Esophagus squamous epithelium (tissue), 4 donors: ENCODE data around the gene CHMP4A.

ENCODE experiments used
- POLR2A ChIP-seq, 4 donors: fragments of 450-650 bp; IDR thresholded peaks; one replicate each; pipeline ENCODE4 v1.6.1; 2017; ENCODE audit warnings: antibody characterized with exemption in 4 of 4, mild to moderate bottlenecking in 4 of 4, moderate library complexity in 3 of 4
- TF ChIP-seq, protein P1 (sequence below), 6 experiments: fragments of 450-650 bp in 4 of 6; fragments of 200-600 bp in 2 of 6; sonication (generic) in 2 of 6; IDR thresholded peaks; one replicate each; pipeline ENCODE4 v1.5.1; 2016 to 2019; ENCODE audit warnings: antibody characterized with exemption in 6 of 6, mild to moderate bottlenecking in 4 of 6, moderate library complexity in 4 of 6

DNA sequence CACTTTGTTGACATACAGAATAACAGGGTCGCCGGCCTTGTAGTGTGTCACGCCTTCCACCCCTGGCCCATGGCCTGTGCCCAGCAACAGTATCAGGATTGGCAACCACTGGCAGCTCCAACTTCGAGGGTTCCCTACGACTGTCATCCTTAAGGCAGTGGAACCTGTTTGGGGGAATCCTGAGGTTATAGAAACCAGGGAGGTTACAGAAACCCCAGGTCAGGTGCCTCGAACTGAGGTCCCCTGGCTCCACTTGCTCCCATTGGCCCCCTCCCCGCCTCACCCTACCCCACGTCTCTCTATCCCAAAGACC, 18.5 kb downstream of the CHMP4A start:
- TF ChIP-seq POLR2A (IDR thresholded peaks at IDR 0.05): no peak
- TF ChIP-seq, protein P1, sequence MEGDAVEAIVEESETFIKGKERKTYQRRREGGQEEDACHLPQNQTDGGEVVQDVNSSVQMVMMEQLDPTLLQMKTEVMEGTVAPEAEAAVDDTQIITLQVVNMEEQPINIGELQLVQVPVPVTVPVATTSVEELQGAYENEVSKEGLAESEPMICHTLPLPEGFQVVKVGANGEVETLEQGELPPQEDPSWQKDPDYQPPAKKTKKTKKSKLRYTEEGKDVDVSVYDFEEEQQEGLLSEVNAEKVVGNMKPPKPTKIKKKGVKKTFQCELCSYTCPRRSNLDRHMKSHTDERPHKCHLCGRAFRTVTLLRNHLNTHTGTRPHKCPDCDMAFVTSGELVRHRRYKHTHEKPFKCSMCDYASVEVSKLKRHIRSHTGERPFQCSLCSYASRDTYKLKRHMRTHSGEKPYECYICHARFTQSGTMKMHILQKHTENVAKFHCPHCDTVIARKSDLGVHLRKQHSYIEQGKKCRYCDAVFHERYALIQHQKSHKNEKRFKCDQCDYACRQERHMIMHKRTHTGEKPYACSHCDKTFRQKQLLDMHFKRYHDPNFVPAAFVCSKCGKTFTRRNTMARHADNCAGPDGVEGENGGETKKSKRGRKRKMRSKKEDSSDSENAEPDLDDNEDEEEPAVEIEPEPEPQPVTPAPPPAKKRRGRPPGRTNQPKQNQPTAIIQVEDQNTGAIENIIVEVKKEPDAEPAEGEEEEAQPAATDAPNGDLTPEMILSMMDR (IDR thresholded peaks at IDR 0.05): no peak
